OCI-LY1 (cell line): ENCODE data around the gene PTMS.

Source experiments
- CTCF ChIP-seq: fragments of 200-600 bp; sonication (generic), shearing (Covaris generic); IDR thresholded peaks from 2 replicates; pipeline ENCODE4 v1.5.1; 2017; ENCODE audit warnings: mild to moderate bottlenecking, antibody characterized with exemption, low read length, moderate library complexity, mixed read lengths
- EZH2 ChIP-seq: fragments of 200-600 bp; sonication (generic), shearing (Covaris generic); IDR thresholded peaks from 2 replicates; pipeline ENCODE4 v1.8.0; 2017; ENCODE audit warnings: borderline replicate concordance, mixed run types, mild to moderate bottlenecking, antibody characterized with exemption, low read length, moderate library complexity, mixed read lengths

GRCh38 chr12:6757028-6757690 is 9.0 kb upstream of the PTMS start:
- TF ChIP-seq CTCF, result no peak
- TF ChIP-seq EZH2, result no peak
